HFFc6 (cell line): Measurements from ENCODE around the gene STX3. TPM values are rescaled to one million over a fixed set of nuclear protein-coding genes. Genes with fewer than 3 reads are reported as not detected.

Experiments
- DNase-seq: peaks from one replicate; pipeline ENCODE4 v3.0.0-alpha.2; 2018
- H3K27ac Mint-ChIP-seq: 2 replicates; pipeline ENCODE4 v1.8.0; 2020; ENCODE audit warnings: mild to moderate bottlenecking, mixed read lengths
- H3K27me3 Mint-ChIP-seq: 2 replicates; pipeline ENCODE4 v1.8.0; 2021; ENCODE audit warnings: mild to moderate bottlenecking, moderate library complexity, mixed read lengths; ENCODE audit not compliant: insufficient read depth
- H3K36me3 Mint-ChIP-seq: 2 replicates; pipeline ENCODE4 v1.8.0; 2021; ENCODE audit warnings: low read depth, mixed read lengths
- H3K4me1 Mint-ChIP-seq: 2 replicates; pipeline ENCODE4 v1.8.0; 2020; ENCODE audit warnings: low read depth, mixed read lengths
- H3K4me3 Mint-ChIP-seq: 2 replicates; pipeline ENCODE4 v1.8.0; 2020; ENCODE audit warnings: mild to moderate bottlenecking, moderate library complexity, mixed read lengths
- H3K9me3 Mint-ChIP-seq: 2 replicates; pipeline ENCODE4 v1.8.0; 2020; ENCODE audit warnings: mild to moderate bottlenecking, mixed read lengths
- CTCF ChIP-seq: fragments of 200-600 bp; sonication (generic); IDR thresholded peaks from 2 replicates; pipeline ENCODE4 v1.5.0; 2021; ENCODE audit warnings: antibody characterized with exemption, mild to moderate bottlenecking
- total RNA-seq, 6 experiments: library from RNA; stranded (reverse); fragmentation: NEBNext Ultra II Directional; extraction: Animal tissue kit (Norgen Biotek cat#: 25700); gene quantifications; 2 replicates in 1 of 6; 3 replicates in 5 of 6; pipeline ENCODE4 v1.2.3, GENCODE V29; 2021

Gene STX3
- total RNA-seq, 6 experiments from 2014 or later: 17.1 to 23.1 (median 19.0) TPM

GRCh38 chr11:59770869-59771268 is 15.7 kb downstream of the STX3 start:
- Mint-ChIP-seq H3K27me3 (no peaks in the 10 kb centered on the region), H3K4me3 (no peak overlapping the region), H3K4me1 (peaks cover 17% of the 10 kb centered on the region), H3K36me3 (peaks cover 4% of the 10 kb centered on the region; the same call in 1 of the 2 replicates), H3K27ac (no peak overlapping the region; the same call in 1 of the 2 replicates), H3K9me3 (no peaks in the 10 kb centered on the region)
- DNase-seq: no peak
- no peak for TF ChIP-seq CTCF

GRCh38 chr11:59771605-59772004 is 16.4 kb downstream of the STX3 start:
- Mint-ChIP-seq H3K4me3 (no peak overlapping the region), H3K4me1 (peaks cover 20% of the 10 kb centered on the region), H3K9me3 (no peaks in the 10 kb centered on the region), H3K27ac (no peak overlapping the region), H3K36me3 (peaks cover 9% of the 10 kb centered on the region), H3K27me3 (no peaks in the 10 kb centered on the region)
- no peak for DNase-seq
- TF ChIP-seq CTCF: no peak

DNA sequence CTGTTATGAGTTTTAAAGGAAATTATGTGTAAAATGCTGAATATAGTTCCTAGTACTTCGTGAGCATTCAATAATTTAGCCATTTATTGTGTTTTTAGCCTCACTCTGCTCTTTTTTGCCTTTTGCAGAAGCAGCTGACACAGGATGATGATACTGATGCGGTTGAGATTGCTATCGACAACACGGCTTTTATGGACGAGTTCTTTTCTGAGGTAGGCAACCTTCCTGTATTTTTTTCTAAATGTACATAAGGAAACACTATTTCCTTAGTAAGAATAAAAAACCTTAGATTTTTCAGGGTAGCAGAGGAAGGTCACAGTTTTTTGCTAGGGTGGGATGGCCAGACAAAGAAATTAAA is 17.9 kb downstream of the STX3 start:
- DNase-seq: no peak
- no peaks in the 10 kb centered on the region for H3K27me3 Mint-ChIP-seq
- H3K4me3 Mint-ChIP-seq: no peak overlapping the region
- no peak for TF ChIP-seq CTCF
- H3K36me3 Mint-ChIP-seq: peaks cover 21% of the 10 kb centered on the region
- no peaks in the 10 kb centered on the region for H3K9me3 Mint-ChIP-seq
- H3K27ac Mint-ChIP-seq: no peak overlapping the region
- H3K4me1 Mint-ChIP-seq: peaks cover 33% of the 10 kb centered on the region

DNA sequence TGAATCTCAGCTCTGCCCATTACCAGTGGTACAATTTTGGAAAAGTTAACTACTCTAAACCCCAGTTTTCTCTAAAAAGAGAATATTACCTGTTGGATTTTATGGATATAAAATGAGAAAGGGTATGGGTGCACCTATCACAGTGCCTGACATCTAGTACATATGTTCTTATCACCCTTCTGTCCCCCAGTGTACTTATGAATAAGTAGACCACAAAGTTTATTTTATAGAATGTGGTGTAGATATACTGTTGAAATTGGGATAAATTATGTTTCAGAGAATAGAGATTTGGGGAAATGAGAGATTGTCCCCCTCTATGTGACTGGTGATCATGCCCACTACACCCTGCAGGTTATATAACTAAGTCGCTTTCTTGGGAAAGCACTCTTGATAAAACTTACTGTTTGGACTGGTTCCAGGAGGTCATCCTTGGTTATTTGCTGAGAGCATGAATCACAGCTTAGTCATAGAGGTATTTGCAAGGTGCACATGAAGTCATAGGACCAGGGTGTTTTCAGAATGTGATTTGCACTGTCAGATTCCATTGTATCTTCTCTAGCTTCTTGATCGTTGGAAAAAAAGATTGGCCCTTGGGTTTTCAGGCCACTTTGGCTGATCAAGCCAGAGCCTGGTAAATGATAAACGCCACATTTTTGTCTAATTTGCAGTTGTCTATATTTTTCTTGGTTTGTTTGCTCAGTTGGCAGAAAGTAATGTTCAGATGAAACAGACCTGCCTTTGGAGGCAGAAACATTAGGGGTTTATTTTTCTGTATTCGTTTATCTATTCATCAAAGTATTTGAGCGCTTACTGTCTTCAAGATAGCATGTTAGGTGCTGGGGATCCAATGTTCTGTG is 21.3 kb downstream of the STX3 start:
- peaks cover 34% of the 10 kb centered on the region for H3K4me1 Mint-ChIP-seq
- H3K27ac Mint-ChIP-seq: no peak overlapping the region
- H3K36me3 Mint-ChIP-seq: peaks cover 37% of the 10 kb centered on the region
- DNase-seq: peak; percentile 48
- no peaks in the 10 kb centered on the region for H3K27me3 Mint-ChIP-seq
- no peak overlapping the region for H3K4me3 Mint-ChIP-seq
- H3K9me3 Mint-ChIP-seq: no peaks in the 10 kb centered on the region
- no peak for TF ChIP-seq CTCF

GRCh38 chr11:59777104-59777503 is 21.9 kb downstream of the STX3 start:
- H3K36me3 Mint-ChIP-seq: peaks cover 42% of the 10 kb centered on the region
- no peak overlapping the region for H3K27ac Mint-ChIP-seq
- peaks cover 29% of the 10 kb centered on the region for H3K4me1 Mint-ChIP-seq
- no peak for DNase-seq
- H3K4me3 Mint-ChIP-seq: no peak overlapping the region
- H3K9me3 Mint-ChIP-seq: no peaks in the 10 kb centered on the region
- H3K27me3 Mint-ChIP-seq: no peaks in the 10 kb centered on the region
- TF ChIP-seq CTCF: no peak
